Esophagus squamous epithelium (tissue), 4 donors: ENCODE results near the gene TAPBPL.

Experiments
- CTCF ChIP-seq, 6 experiments: fragments of 450-650 bp in 4 of 6; fragments of 200-600 bp in 2 of 6; sonication (generic) in 2 of 6; IDR thresholded peaks; one replicate each; pipeline ENCODE4 v1.5.1; 2016 to 2019; ENCODE audit warnings: antibody characterized with exemption in 6 of 6, mild to moderate bottlenecking in 4 of 6, moderate library complexity in 4 of 6
- POLR2A ChIP-seq, 4 donors: fragments of 450-650 bp; IDR thresholded peaks; one replicate each; pipeline ENCODE4 v1.6.1; 2017; ENCODE audit warnings: antibody characterized with exemption in 4 of 4, mild to moderate bottlenecking in 4 of 4, moderate library complexity in 3 of 4

- TF ChIP-seq CTCF (IDR thresholded peaks at IDR 0.05) (no peak), POLR2A (IDR thresholded peaks at IDR 0.05) (no peak)
Observed at GRCh38 chr12:6404390-6404789, 47.5 kb upstream of the TAPBPL start.
